ENCODE results near the gene ZC3H12D.

DNA sequence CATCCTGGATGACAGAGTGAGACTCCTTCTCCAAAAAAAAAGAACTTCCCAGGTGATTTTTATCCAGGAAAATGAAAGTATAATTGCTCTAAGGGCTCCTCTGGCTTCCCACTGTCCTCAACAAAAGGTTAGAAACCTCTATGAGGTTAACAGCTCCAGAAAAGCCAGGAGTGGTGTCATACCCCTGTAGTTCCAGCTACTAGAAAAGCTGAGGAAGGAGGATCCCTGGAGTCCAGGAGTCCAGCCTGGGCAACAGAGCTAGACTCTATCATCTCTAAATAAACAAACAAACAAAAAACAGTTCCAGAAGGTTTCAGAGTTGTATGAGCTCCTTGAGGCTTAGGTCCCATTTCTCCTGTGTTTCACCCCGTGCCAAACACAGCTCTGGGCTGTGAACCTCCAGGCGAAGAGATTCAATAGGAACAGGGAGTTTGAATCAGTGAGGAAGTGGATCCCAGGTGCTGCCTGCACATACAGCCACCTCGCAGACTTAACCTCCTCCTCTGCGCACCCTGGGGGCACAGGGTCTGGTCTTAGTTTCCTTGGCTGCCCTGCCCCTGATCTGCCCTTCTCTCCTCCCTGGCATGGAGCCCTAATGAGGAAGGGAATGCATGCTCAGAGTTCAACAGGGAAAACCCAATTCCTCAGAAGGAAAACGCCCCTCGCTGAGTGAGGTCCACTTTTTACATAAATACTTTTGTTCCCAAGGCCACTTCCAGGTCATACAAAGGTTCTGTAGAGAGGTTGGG lies 31.0 kb downstream of the ZC3H12D start:
- TF ChIP-seq, protein P1, sequence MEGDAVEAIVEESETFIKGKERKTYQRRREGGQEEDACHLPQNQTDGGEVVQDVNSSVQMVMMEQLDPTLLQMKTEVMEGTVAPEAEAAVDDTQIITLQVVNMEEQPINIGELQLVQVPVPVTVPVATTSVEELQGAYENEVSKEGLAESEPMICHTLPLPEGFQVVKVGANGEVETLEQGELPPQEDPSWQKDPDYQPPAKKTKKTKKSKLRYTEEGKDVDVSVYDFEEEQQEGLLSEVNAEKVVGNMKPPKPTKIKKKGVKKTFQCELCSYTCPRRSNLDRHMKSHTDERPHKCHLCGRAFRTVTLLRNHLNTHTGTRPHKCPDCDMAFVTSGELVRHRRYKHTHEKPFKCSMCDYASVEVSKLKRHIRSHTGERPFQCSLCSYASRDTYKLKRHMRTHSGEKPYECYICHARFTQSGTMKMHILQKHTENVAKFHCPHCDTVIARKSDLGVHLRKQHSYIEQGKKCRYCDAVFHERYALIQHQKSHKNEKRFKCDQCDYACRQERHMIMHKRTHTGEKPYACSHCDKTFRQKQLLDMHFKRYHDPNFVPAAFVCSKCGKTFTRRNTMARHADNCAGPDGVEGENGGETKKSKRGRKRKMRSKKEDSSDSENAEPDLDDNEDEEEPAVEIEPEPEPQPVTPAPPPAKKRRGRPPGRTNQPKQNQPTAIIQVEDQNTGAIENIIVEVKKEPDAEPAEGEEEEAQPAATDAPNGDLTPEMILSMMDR (IDR thresholded peaks at IDR 0.05): no peak
- no peak for TF ChIP-seq POLR2A (IDR thresholded peaks at IDR 0.05)

Data from thyroid gland (tissue), 4 donors.